PFSK-1 (cell line): Measurements from ENCODE around the gene OMA1.

Source experiments
- POLR2AphosphoS5 ChIP-seq: IDR thresholded peaks from 2 replicates; pipeline ENCODE4 v1.6.1; 2012; ENCODE audit warnings: low read depth, mild to moderate bottlenecking, control low read depth, low read length, moderate library complexity
- REST ChIP-seq, 2 experiments: IDR thresholded peaks; 2 replicates each; pipeline versions ENCODE4 v1.6.1 to v1.8.0; 2011 to 2012; ENCODE audit warnings: low read depth in 2 of 2, low read length in 2 of 2, control low read depth in 1 of 2, inconsistent platforms in 1 of 2, mild to moderate bottlenecking in 1 of 2, moderate library complexity in 1 of 2; ENCODE audit not compliant: insufficient read depth in 1 of 2
- SIN3A ChIP-seq: IDR thresholded peaks from 2 replicates; pipeline ENCODE4 v1.6.1; 2012; ENCODE audit warnings: mild to moderate bottlenecking, low read length, moderate library complexity, borderline replicate concordance; ENCODE audit not compliant: insufficient read depth

DNA sequence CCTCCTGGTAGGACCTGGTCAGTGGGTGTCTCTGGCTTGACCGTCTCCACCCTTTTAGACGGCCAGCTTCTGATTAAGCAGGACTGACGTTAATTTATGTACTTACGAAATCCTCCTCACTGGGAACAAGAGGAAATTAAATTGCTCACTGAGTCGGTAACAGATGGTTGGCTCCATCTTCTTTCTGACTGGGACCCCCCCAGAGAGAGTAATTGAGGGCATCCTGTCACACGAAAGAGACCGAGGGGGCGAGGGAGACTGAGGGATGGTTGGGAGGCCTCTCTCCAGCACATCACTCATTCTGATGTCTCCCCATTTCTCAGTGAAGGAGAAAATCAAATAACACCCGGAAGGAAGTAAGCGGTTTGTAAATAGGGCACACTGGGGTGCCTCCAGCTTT is 104.8 kb downstream of the OMA1 start:
- TF ChIP-seq POLR2AphosphoS5 (peak; percentile 20; the same call in 1 of the 2 replicates), SIN3A (peak; percentile 83; the same call in 1 of the 2 replicates), REST (IDR thresholded peaks at IDR 0.05; ENCODE audit: insufficient read depth in 1 of 2, low read depth in 2 of 2, low read length in 2 of 2) (0 out of 4 replicates have a peak, but pooled peaks of 1 of the 2 experiments have one; percentile 22)
